GM04504 (cell line): ENCODE measurements around the gene TP53RK.
A peak's percentile ranks its signal among the peaks of the same experiment; 100 is the strongest.

ENCODE experiments used
- DNase-seq: peaks from one replicate; pipeline ENCODE4 v3.0.0-alpha.2; 2012; ENCODE audit warnings: low read depth

The TP53RK gene

GRCh38 chr20:46706242-46706641 is 17.0 kb upstream of the TP53RK start:
- no peak for DNase-seq

GRCh38 chr20:46705378-46705729 is 16.1 kb upstream of the TP53RK start:
- peak; percentile 65 for DNase-seq

GRCh38 chr20:46704714-46705377 is 15.6 kb upstream of the TP53RK start:
- no peak for DNase-seq

- DNase-seq: no peak
These were observed 14.2 kb upstream of the TP53RK start for GRCh38 chr20:46703435-46703834.

GRCh38 chr20:46702447-46703203 is 13.4 kb upstream of the TP53RK start:
- DNase-seq: no peak

GRCh38 chr20:46701986-46702385 is 12.7 kb upstream of the TP53RK start:
- DNase-seq: no peak

GRCh38 chr20:46701556-46701955 is 12.3 kb upstream of the TP53RK start:
- peak; percentile 60 for DNase-seq

- no peak for DNase-seq
These were observed 11.8 kb upstream of the TP53RK start for GRCh38 chr20:46701057-46701456.

GRCh38 chr20:46700481-46700880 is 11.2 kb upstream of the TP53RK start:
- no peak for DNase-seq

GRCh38 chr20:46699651-46700359 is 10.6 kb upstream of the TP53RK start:
- DNase-seq: no peak

- DNase-seq: no peak
These were observed 9.5 kb upstream of the TP53RK start for GRCh38 chr20:46698788-46699187.

GRCh38 chr20:46696791-46697279 is 7.6 kb upstream of the TP53RK start:
- no peak for DNase-seq

- peak; percentile 44 for DNase-seq
These were observed 6.6 kb upstream of the TP53RK start for GRCh38 chr20:46695892-46696291.

GRCh38 chr20:46694484-46694883 is 5.2 kb upstream of the TP53RK start:
- DNase-seq: no peak

GRCh38 chr20:46691196-46691595 is 2.0 kb upstream of the TP53RK start:
- DNase-seq: no peak

- no peak for DNase-seq
These were observed 1.2 kb upstream of the TP53RK start for GRCh38 chr20:46690219-46691106.

- DNase-seq: no peak
These were observed 476 bp upstream of the TP53RK start for GRCh38 chr20:46689754-46690085.

- DNase-seq: no peak
These were observed 828 bp downstream of the TP53RK start for GRCh38 chr20:46688151-46689081.

GRCh38 chr20:46683939-46684750 is 5.1 kb downstream of the TP53RK start:
- peak; percentile 44 for DNase-seq

- DNase-seq: no peak
These were observed 5.6 kb downstream of the TP53RK start for GRCh38 chr20:46683668-46683938.
